ENCODE measurements around the gene BCL10. TPM values are rescaled to one million over a fixed set of nuclear protein-coding genes. Genes with fewer than 3 reads are reported as not detected.
A peak's percentile ranks its signal among the peaks of the same experiment; 100 is the strongest.

Gene BCL10
- polyA plus RNA-seq, 1 donor (not counting 4 experiments of a cell fraction or from before 2014, with no cell fraction given), result 22.4 TPM

GRCh38 chr1:85277802-85278201 is 1.4 kb upstream of the BCL10 start:
- Histone ChIP-seq H3K79me2 (ENCODE audit: control insufficient read depth, insufficient read depth, low read length) (peaks cover 36% of the 10 kb centered on the region), H2AFZ (ENCODE audit: control insufficient read depth, low read length) (no peak overlapping the region), H3K4me3 (ENCODE audit: control insufficient read depth in 2 of 3, extremely low read depth in 1 of 3, insufficient read depth in 2 of 3, low read depth in 1 of 3, low read length in 3 of 3) (no peak overlapping the region), H3K9me1 (ENCODE audit: control insufficient read depth, extremely low read depth, insufficient read depth, low read length) (peaks cover 4% of the 10 kb centered on the region), H3K27me3 (ENCODE audit: control insufficient read depth, extremely low read depth, insufficient read depth, low read length) (no peaks in the 10 kb centered on the region), H3K4me2 (ENCODE audit: control insufficient read depth, extremely low read depth, insufficient read depth, low read depth, low read length) (no peak overlapping the region), H3K27ac (ENCODE audit: control insufficient read depth, insufficient read depth, low read length) (peak overlapping the region; percentile 91), H3K9ac (ENCODE audit: control insufficient read depth, extremely low read depth, insufficient read depth, low read length) (no peak overlapping the region), H3K9me3 (ENCODE audit: control insufficient read depth, low read depth, low read length) (no peaks in the 10 kb centered on the region), H4K20me1 (ENCODE audit: control insufficient read depth, extremely low read depth, insufficient read depth, low read length) (no peaks in the 10 kb centered on the region), H3K36me3 (ENCODE audit: control insufficient read depth in 2 of 2, extremely low read depth in 1 of 2, insufficient read depth in 2 of 2, low read length in 2 of 2) (peaks cover 0 to 3% of the 10 kb centered on the region in 2 experiments), H3K4me1 (ENCODE audit: control insufficient read depth, extremely low read depth, insufficient read depth, low read length) (peaks cover 52% of the 10 kb centered on the region)
- no peak for TF ChIP-seq EZH2 (IDR thresholded peaks at IDR 0.05; ENCODE audit: low read length)
- TF ChIP-seq, protein P1, sequence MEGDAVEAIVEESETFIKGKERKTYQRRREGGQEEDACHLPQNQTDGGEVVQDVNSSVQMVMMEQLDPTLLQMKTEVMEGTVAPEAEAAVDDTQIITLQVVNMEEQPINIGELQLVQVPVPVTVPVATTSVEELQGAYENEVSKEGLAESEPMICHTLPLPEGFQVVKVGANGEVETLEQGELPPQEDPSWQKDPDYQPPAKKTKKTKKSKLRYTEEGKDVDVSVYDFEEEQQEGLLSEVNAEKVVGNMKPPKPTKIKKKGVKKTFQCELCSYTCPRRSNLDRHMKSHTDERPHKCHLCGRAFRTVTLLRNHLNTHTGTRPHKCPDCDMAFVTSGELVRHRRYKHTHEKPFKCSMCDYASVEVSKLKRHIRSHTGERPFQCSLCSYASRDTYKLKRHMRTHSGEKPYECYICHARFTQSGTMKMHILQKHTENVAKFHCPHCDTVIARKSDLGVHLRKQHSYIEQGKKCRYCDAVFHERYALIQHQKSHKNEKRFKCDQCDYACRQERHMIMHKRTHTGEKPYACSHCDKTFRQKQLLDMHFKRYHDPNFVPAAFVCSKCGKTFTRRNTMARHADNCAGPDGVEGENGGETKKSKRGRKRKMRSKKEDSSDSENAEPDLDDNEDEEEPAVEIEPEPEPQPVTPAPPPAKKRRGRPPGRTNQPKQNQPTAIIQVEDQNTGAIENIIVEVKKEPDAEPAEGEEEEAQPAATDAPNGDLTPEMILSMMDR (optimal IDR thresholded peaks at IDR 0.05 in 1 of 3, IDR thresholded peaks at IDR 0.05 in 1 of 3, conservative IDR thresholded peaks at IDR 0.05 in 1 of 3; ENCODE audit: extremely low read depth in 1 of 3, insufficient read depth in 2 of 3, low read length in 3 of 3), result no peak
- DNase-seq (ENCODE audit: low read depth, low spot score) (no peak), FAIRE-seq (no peak)
- dilution Hi-C loops (cut with MboI; ENCODE audit: extremely low pct_ligation_motif_present, low sequenced_read_pairs), result no loop called here

DNA sequence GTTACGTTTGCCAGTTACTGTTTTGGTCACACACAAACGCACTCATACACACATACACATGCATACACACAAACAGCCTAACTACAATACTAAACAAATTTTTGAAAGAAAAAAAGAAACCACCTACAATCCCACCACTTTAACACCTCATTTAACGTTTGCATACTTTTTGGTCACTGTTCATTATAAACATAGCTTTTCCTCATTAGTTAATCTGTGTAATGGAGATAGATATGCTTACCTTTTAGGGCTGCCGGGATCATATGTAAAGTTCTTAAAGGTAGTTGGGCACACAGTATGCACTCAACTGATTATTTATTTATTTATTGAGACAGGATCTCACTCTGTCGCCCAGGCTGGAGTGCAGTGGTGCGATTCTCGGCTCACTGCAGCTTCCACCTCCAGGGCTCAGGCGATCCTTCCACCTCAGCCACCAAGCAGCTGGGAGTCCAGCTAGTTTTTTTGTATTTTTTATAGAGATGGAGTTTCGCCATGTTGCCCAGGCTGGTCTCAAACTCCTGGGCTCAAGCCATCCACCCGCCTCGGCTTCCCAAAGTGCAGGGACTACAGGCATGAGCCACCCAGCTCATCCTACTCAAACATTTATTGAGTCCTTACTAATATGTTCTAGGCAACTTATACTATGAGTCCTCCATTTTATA is 677 bp upstream of the BCL10 start:
- peak overlapping the region in 2 of 3 experiments; percentile 50 to 57 for H3K4me3 ChIP-seq (ENCODE audit: control insufficient read depth in 2 of 3, extremely low read depth in 1 of 3, insufficient read depth in 2 of 3, low read depth in 1 of 3, low read length in 3 of 3)
- FAIRE-seq, result no peak
- TF ChIP-seq, protein P1 (optimal IDR thresholded peaks at IDR 0.05 in 1 of 3, IDR thresholded peaks at IDR 0.05 in 1 of 3, conservative IDR thresholded peaks at IDR 0.05 in 1 of 3; ENCODE audit: extremely low read depth in 1 of 3, insufficient read depth in 2 of 3, low read length in 3 of 3), result no peak
- no peak for TF ChIP-seq EZH2 (IDR thresholded peaks at IDR 0.05; ENCODE audit: low read length)

More for the DNA sequence above, 677 bp upstream of the BCL10 start:
- Histone ChIP-seq H3K27me3 (ENCODE audit: control insufficient read depth, extremely low read depth, insufficient read depth, low read length) (no peaks in the 10 kb centered on the region), H4K20me1 (ENCODE audit: control insufficient read depth, extremely low read depth, insufficient read depth, low read length) (no peaks in the 10 kb centered on the region), H3K9ac (ENCODE audit: control insufficient read depth, extremely low read depth, insufficient read depth, low read length) (peak overlapping the region; percentile 48), H3K4me1 (ENCODE audit: control insufficient read depth, extremely low read depth, insufficient read depth, low read length) (peaks cover 49% of the 10 kb centered on the region), H3K9me3 (ENCODE audit: control insufficient read depth, low read depth, low read length) (no peaks in the 10 kb centered on the region), H3K9me1 (ENCODE audit: control insufficient read depth, extremely low read depth, insufficient read depth, low read length) (peaks cover 4% of the 10 kb centered on the region), H3K4me2 (ENCODE audit: control insufficient read depth, extremely low read depth, insufficient read depth, low read depth, low read length) (peak overlapping the region; percentile 83), H3K36me3 (ENCODE audit: control insufficient read depth in 2 of 2, extremely low read depth in 1 of 2, insufficient read depth in 2 of 2, low read length in 2 of 2) (peaks cover 0 to 3% of the 10 kb centered on the region in 2 experiments), H2AFZ (ENCODE audit: control insufficient read depth, low read length) (no peak overlapping the region), H3K27ac (ENCODE audit: control insufficient read depth, insufficient read depth, low read length) (peak overlapping the region; percentile 91), H3K79me2 (ENCODE audit: control insufficient read depth, insufficient read depth, low read length) (peaks cover 42% of the 10 kb centered on the region)
- dilution Hi-C loops (cut with MboI; ENCODE audit: extremely low pct_ligation_motif_present, low sequenced_read_pairs), result no loop called here
- no peak for DNase-seq (ENCODE audit: low read depth, low spot score)

Data from keratinocyte (primary cell).